ENCODE data around the gene EPS8L2.

EPS8L2 gene

GRCh38 chr11:690738-691633 lies 15.0 kb upstream of the EPS8L2 start:
- no peak for DNase-seq

GRCh38 chr11:691710-692590 lies 14.1 kb upstream of the EPS8L2 start:
- no peak for DNase-seq

DNA sequence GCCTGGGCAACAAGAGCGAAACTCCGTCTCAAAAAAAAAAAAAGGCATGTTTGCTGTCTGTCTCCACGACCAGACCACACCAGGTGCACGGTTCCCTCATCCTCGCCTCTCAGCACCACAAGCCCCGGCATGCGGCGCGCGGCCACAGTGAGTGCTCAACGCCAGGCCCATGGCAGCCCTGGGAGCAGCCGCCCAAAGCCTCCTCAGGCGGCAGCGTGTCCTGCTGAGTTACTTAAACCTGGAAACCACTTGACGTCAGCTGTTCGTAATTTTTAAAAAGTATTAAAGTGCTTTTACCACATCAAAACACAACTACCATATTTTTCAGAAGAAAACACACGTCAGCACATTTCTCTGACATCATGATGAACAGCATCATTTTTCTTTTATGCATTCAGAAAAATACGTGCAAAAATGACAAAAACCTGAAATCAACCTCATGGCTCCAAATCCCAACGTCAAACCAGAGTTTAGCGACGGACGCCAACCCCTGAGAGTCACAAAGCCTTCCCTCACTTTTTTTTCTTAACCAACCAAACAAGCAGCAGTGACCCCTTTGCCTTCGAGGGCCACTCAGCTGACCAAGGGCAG lies 13.1 kb upstream of the EPS8L2 start:
- no peak for DNase-seq

DNA sequence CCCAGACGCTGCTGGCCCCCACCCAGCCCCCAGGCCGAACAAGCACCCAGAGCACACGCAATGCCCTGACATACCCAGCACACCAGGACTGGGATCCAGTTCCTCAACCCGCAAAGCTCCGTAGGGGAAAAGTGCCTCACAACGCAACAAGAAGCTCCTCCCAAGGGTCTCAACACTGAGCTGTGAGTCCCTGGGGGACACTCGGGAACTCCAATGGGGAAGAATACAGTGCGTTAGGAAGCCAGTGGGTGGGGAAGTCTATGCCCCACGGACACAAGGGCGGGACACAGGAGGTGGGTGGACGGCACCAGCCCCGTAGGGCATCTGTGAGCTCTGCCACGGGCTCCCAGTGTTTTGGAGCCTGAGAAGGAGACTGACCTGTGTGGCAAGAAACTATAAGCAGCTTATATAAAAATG lies 12.6 kb upstream of the EPS8L2 start:
- peak; percentile 46 to 67 for DNase-seq

- DNase-seq, result no peak
Observed at GRCh38 chr11:693887-694562, 12.0 kb upstream of the EPS8L2 start.

DNA sequence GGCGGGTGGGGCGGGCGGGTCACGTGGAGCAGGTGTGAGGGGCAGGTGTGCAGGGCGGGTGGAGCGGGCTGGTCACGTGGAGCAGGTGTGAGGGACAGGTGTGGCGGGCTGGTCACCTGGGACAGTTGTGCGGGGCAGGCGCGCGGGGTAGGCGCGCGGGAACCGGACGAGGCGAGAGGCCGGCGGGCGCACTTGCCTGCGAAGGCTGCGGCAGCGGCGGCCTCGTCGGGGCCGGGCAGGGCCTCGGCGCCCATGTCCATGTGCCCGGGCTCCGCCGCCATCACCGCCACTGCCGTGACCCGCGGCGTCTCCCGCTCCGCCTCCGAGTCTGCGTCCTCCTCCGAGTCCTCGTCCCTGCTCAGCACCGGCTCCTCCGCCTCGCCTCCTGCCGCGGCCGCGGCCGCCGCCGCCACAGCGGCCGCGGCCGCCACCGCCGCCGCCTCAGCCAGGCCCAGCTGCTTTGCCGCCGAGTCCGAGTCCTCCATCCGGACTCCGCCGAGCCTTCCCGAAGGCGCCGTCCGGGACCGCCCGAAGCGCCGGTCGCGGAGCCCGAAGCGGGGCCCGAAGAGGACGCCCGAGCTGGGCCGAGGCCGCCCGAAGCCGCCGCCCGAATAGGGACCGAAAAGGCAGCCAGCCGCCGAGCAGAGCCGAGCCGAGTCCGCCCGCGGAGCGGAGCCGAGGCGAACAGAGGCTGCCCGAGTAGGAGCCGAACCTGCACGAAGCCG lies 11.3 kb upstream of the EPS8L2 start, which contains the start of gene DEAF1:
DEAF1 (minus strand) TSS at position 660 of the 725 bp plus-strand sequence; CDS start at position 485, 175 bp downstream.
- peak; percentile 97 to 100 for DNase-seq

GRCh38 chr11:695288-695537 lies 10.8 kb upstream of the EPS8L2 start:
- no peak for DNase-seq

DNA sequence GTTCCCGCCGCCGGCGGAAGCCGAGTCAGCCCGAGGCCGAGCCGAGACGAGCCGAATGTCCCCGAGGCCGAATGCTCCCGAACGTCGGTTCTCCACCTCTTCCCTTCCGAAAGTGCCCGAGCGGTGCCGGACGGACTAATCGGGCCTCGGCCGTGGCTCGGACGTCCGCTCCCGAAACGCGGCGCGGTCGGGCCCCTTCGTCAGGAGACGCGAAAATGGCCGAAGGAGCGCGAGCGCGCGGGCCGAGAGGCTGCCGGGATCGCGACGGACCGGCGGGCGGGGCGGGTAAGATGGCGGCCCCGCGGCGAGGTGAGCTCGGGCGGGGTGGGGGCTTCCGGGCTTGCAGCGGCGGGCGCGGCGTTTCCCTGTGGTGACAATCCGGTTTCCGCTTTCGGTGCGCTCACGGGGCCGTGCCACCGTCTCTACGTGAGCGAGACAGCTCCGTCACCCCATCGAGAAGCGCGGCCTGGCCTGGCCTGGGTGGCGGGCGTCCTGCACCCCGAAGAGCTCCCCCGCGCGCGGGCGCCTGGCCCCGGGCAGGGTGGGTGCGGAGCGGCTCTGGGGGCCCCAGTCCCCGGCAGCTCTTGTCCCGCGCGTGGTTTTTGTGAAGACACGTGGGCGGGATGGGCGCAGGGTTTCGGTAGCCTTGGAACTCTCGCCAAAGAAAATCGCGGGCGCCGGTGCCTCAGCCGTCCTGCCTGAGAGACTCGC lies 10.3 kb upstream of the EPS8L2 start, which contains the start of gene TMEM80:
TMEM80 (plus strand) TSS at position 279 of the 711 bp plus-strand sequence; CDS start at position 291, 12 bp downstream.
- DNase-seq, result peak; percentile 98 to 99

DNA sequence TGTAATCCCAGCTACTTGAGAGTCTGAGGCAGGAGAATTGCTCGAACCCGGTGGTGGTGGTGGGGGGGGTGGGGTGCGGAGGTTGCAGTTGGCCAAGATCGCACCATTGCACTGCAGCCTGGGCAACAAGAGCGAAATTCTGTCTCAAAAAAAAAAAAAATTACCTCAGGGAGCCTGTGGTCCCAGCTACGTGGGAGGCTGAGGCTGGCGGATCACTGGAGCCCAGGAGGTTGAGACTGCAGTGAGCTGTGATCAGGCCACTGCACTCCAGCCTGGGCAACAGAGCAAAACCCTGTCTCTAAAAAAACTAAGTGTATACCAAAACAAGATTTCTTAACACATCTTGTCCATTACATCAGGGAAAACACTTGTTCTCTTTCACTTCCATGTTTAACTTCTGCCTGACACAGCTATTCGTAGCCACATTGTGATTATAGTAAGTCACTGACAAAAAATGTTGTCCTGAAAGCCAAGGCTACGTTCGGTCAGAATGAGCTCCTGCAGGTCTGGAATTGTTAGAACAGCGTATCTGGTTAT lies 9.0 kb upstream of the EPS8L2 start:
- DNase-seq, result peak; percentile 76 to 87

- no peak for DNase-seq
Observed at GRCh38 chr11:697811-698311, 8.2 kb upstream of the EPS8L2 start.

DNA sequence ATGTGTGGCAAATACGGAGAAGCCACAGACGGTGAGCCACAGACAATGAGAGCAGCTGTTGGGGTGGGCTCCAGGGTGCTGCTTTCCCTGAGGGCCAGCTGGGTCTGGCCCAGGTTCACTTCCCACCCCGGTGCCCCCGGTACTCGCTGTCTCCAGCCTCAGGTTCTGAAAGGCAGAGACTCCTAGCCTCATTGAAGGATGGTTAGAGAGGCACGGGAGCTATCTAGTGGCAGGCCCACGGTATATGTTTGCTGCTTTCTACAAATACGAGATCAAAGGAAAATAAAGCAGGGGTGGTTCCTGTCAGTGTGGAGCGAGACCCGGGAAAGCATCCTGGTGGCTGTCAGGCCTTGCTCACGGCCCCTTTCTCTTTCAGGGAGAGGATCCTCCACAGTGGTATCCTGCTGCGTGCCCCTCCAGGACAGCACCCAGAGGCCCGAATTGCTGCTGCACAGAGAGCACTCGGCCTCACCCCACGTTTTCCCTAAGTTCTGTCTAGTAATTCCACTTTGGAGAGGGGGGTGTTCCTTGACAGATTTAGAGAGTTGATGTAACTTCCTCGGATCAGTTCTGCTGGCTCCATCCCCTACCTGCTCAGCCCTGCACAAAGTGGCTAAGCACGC lies 7.4 kb upstream of the EPS8L2 start:
- no peak for DNase-seq

- DNase-seq, result no peak
Observed at GRCh38 chr11:699116-699508, 6.9 kb upstream of the EPS8L2 start.

DNA sequence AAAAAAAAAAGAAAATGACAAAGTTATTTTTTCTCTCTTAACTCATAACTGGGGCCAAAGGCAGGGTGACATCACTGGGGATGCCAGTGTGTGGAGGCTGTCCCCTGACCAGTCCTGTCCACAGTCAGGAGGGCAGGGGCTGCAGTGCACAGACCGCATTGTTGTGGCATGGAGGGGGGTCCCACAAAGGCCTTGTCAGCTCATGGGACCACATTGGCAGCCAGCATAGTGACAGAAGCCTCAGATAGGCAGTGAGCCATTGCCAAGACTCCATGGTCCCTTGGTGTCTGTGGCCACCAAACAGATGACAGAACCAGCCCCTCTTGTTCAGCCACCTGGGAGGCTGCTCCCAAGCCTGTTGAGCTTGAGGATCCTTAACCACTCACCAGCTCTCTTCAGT lies 6.3 kb upstream of the EPS8L2 start:
- DNase-seq, result no peak

GRCh38 chr11:701741-702461 lies 4.1 kb upstream of the EPS8L2 start:
- DNase-seq, result no peak

DNA sequence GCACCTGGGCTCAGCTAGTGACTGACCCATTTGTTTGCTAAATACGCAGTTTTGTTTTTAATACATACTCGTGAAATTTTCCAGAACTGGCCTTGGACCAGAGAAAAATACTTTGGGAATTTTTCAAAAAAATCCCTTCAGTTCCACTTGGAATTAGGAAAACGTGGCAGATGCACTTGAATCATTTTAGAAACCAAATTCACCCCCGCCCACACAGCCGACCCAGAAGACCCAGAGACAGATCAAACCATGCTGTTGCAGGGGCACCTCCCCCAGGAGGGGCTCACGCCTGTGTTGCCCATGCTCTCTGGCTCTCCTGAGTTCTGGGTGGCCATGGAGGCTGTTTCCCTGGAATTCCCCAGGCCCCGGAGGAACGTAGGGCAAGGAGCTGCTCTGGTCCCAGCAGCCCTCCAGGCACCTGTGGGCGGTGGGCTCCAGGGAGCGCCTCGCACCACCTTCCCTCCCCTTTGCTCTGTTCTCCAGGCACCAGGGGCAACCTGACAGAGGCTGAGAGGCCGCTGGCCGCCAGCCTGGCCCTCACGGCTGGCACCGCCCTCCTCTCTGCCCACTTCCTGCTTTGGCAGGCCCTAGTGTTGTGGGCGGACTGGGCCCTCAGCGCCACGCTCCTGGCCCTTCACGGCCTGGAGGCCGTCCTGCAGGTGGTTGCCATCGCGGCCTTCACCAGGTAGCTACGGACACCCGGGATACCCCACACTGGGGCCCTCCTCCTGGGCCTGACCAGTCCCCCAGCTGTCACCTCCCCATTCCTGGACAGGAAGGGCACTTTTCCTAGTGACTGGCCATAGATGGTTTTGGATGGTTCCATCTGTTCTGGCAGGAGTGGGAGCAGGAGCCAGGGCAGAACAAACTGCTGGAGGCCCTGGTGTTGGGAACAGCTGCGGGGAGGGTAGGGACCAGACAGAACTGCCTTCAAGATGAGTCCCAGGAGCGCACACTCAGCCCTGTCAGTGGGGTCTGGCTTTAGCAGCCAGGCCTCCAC lies 3.3 kb upstream of the EPS8L2 start:
- DNase-seq, result peak; percentile 39 to 71

DNA sequence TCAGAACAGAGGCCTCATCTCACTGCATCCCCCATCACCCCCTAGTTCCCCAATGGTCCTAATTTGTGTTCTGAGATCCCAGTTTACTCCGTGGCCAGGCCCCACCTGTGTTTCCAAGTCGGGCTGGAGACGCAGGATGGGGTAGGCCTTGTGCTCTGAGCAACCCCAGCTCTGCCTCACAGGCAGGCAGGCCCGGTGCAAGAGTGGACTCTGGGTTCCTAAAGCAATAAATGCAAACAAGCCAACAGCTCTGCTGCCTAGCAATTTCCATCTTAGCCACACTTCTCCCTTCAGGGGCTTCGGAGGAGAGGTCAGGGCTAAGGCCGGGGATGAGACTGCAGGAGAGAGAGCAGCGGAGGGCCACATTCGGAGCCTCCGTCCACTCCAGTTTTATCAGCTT lies 2.5 kb upstream of the EPS8L2 start:
- DNase-seq, result no peak

GRCh38 chr11:704228-704674 lies 1.8 kb upstream of the EPS8L2 start:
- no peak for DNase-seq

All from inflammatory macrophage treated with lipopolysaccharide for 1 hour (primary cell).